GM18520 (cell line): Measurements from ENCODE around the gene GIPC2.
"Not testable (repeated sequence)": the region's sequence is repeated elsewhere in the genome, so short reads cannot be mapped to it uniquely, and the experiment has no call there.

Experiments used
- ATAC-seq: cut with Tn5 transposase; IDR thresholded peaks from one replicate; pipeline ENCODE4 v1.9.1; 2021; ENCODE audit not compliant: unreplicated experiment

The GIPC2 gene

DNA sequence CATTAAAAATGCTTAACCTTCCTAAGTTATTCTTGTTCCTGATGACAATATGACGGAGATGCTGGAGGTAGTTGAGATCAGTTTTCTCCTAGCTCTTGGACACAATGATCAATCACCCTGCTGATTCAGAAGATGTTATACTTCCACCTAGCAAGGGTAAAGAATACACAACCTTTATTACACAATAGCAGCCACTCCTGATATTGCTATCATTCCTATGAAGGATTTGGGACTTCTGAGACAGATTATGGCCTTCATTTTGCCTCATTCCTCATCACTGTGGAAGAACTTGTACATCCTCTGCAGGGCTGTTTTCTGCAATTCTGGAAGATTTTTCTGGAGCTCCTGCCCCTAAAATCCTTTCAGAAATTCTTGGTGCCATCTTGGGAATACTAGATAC, 47.8 kb downstream of the GIPC2 start:
- no peak for ATAC-seq

- no peak for ATAC-seq
These were observed 48.9 kb downstream of the GIPC2 start for GRCh38 chr1:78094639-78095038.

DNA sequence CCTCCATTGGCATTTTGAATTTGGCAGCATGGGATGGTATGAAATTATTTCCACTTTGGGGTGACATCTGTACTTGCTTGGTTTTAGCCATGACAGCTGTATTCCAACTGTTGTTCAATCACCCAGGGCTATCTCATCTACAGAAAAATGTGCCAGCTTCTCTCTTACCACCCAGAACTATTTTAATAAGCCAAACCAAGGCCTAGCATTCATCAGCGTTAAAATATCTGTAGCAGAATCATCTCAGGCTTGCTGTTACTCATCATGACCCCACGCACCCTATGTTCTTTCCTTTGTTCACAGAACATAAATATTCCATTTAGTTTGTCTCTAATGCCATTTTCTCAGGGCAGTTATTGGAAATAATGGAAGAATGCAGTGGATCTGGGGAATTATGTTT, 49.8 kb downstream of the GIPC2 start:
- no peak for ATAC-seq

GRCh38 chr1:78096017-78096416, 50.3 kb downstream of the GIPC2 start:
- ATAC-seq, result no peak

- ATAC-seq, result no peak
These were observed 51.2 kb downstream of the GIPC2 start for GRCh38 chr1:78096976-78097375.

GRCh38 chr1:78101051-78101450, 55.3 kb downstream of the GIPC2 start:
- ATAC-seq, result no peak

GRCh38 chr1:78101514-78101913, 55.7 kb downstream of the GIPC2 start:
- no peak for ATAC-seq

DNA sequence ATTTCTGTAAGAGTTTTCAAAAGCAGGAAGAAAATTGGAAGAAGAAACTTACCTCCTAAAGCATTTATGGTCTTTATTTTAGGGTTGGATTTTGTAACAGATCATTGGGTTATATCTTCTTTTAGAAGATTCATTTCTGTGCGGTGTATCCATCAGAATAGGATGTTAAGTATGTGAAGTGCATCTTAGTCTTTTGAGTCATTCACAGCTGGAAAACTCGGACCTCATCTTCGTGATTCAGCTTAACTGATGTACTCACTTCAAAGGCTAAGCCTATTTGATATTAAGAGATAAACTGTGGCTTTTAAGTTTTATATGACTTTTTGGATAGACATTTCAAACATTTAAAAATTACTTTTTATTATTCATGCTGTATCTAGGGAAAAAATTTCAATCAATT, 56.3 kb downstream of the GIPC2 start:
- no peak for ATAC-seq

GRCh38 chr1:78102916-78103315, 57.1 kb downstream of the GIPC2 start:
- ATAC-seq, result no peak

GRCh38 chr1:78104322-78104721, 58.6 kb downstream of the GIPC2 start:
- no peak for ATAC-seq

- ATAC-seq, result not testable (repeated sequence)
These were observed 63.9 kb downstream of the GIPC2 start for GRCh38 chr1:78109659-78110058.

DNA sequence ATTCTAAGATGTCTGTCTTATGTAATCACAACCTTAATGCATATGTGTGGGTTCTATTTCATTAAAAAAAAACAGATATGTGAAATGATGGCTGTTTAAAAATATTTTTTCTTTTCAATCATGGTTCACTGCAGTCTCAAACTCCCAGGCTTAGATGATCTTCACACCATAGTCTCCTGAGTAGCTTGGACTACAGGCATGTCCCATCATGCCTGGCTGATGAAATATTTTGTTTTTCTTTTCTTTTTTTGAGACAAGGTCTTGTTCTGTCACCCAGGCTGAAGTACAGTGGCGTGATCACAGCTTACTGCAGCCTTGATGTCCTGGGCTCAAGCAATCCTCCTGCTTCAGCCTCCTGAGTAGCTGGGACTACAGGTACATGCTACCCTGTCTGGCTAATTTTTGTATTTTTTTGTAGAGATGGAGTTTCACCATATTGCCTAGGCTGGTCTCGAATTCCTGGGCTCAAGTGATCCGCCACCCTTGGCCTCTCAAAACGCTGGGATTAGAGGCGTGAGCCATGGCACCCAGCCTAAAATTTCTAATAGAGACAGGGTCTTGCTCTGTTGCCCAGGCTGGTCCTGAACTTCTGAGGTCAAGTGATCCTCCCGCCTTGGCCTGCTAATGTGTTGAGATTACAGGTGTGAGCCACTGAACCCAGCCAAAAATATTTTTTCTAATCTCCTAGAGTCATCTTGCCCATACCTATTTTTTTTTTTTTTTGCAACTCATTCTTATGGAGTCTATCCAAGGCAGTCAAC, 67.6 kb downstream of the GIPC2 start:
- no peak for ATAC-seq

GRCh38 chr1:78114034-78114956, 68.5 kb downstream of the GIPC2 start:
- ATAC-seq, result peak; percentile 71

- not testable (repeated sequence) for ATAC-seq
These were observed 74.7 kb downstream of the GIPC2 start for GRCh38 chr1:78120485-78120884.

GRCh38 chr1:78121710-78122109, 75.9 kb downstream of the GIPC2 start:
- no peak for ATAC-seq

DNA sequence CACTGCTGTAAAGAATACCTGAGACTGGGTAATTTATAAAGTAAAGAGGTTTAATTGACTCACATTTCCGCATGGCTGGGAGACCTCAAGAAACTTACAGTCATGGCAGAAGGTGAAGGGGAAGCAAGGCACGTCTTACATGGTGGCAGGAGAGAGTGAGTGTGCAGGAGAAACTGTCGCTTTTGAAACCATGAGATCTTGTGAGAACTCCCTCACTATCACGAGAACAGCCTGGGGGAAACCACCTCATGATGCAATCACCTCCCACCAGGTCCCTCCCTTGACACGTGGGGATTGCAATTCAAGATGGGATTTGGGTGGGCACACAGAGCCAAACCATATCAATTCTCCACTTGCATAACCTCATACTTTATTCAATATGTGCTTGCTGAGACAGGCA, 76.6 kb downstream of the GIPC2 start:
- ATAC-seq, result no peak

- ATAC-seq, result no peak
These were observed 80.7 kb downstream of the GIPC2 start for GRCh38 chr1:78126506-78126905.

- no peak for ATAC-seq
These were observed 86.6 kb downstream of the GIPC2 start for GRCh38 chr1:78132174-78132947.

DNA sequence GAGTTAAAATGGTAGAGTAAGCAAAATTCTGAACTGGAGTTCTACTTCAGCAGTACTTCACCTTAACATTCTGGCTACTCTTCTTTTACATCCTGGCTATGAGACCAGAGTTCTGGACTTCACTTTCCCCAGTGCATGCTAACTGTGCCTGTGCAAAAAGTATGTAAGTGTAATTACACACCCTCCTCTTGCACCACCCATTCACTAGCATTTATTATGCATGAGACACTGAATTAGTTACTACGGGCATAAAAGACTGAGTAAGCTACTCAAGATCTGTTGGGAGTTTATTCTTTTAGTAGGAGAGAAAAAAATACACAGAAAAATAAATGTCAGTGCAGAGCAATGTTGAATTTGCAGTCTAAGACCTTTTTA, 87.2 kb downstream of the GIPC2 start:
- no peak for ATAC-seq

GRCh38 chr1:78136680-78137079, 90.9 kb downstream of the GIPC2 start:
- ATAC-seq, result no peak

DNA sequence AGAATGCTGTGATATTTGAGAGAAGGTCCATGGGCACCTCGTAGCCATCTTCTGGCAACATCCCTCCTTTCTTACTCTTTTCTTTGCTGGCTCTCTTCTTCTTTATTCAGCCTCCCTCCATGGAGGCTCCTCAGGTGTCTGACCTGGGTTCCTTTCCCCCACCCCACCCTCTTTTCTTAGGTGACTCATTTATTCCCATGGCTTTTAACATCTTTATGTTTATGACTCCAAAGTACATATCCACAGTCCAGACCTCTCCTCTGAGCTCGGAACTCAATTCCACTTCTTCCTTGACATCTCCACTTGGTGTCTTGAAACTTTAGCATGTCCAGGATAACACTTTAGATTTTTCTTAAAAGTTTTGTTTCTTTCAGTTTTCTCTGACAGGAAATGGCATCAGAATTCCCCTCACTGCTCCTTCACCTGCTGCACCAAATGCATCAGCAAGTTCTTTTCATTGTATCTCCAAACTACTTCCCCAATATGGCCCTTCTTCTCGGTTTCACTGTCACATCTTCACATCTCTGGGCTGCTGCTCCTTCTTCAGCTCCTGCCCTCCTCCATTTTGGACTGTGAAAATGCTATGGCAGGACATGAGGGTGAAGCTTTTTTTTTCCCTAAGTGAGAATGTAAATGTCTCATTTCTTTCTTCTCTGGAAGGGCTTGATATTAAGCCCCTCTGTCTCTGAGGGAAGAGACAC, 95.9 kb downstream of the GIPC2 start:
- no peak for ATAC-seq
